GM19468 (cell line): ENCODE measurements around the gene BHMT.

Source experiments
- ATAC-seq: cut with Tn5 transposase; IDR thresholded peaks from one replicate; pipeline ENCODE4 v1.9.1; 2021; ENCODE audit warnings: mild to moderate bottlenecking, moderate library complexity, moderate number of reproducible peaks; ENCODE audit not compliant: unreplicated experiment; ENCODE audit errors: extremely low read depth

The BHMT gene

DNA sequence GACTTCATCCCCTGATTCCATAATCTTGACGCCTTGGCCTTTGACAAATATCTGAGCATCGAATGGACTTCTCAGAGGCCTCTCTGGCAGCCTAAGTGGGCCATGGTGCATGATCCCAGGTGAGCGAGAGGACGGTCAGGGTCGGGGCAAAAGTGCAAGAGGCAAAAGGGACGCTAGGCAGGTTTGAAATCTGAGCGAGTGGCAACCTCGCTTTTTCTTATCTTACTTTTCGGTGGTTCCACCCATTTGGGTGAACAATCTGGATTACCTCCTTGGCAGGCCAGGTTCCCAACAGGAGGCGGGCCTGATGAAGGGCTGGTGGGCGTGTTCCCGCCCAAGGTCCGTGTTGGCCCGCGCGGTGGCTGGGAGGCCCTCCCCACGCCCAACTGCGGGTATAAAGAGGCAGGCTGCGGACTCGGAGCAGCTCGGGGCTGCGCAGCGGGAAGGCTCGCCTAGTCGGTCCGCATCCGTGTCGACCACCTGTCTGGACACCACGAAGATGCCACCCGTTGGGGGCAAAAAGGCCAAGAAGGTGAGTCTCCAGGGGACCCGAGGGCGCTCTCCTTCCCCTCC lies at the start of gene BHMT:
Gene BHMT, plus strand, starts transcription at position 423 of the 573 bp plus-strand sequence. Its CDS starts 77 bp downstream, at position 500.
- ATAC-seq: no peak

- ATAC-seq: no peak
These were observed 49.2 kb upstream of the BHMT start for GRCh38 chr5:79062436-79062835.

- no peak for ATAC-seq
These were observed 41.9 kb upstream of the BHMT start, which contains the start of the genes BHMT2 and DMGDH for GRCh38 chr5:79069488-79070349. TSS of gene BHMT2 (plus strand) at chr5:79069767. CDS start at chr5:79069783, 16 bp downstream. TSS of gene DMGDH (minus strand) at chr5:79069674. CDS start at chr5:79069620, 54 bp downstream.

GRCh38 chr5:79070350-79070667 lies 41.3 kb upstream of the BHMT start:
- ATAC-seq: no peak

- ATAC-seq: no peak
These were observed 37.0 kb upstream of the BHMT start for GRCh38 chr5:79074641-79075040.

DNA sequence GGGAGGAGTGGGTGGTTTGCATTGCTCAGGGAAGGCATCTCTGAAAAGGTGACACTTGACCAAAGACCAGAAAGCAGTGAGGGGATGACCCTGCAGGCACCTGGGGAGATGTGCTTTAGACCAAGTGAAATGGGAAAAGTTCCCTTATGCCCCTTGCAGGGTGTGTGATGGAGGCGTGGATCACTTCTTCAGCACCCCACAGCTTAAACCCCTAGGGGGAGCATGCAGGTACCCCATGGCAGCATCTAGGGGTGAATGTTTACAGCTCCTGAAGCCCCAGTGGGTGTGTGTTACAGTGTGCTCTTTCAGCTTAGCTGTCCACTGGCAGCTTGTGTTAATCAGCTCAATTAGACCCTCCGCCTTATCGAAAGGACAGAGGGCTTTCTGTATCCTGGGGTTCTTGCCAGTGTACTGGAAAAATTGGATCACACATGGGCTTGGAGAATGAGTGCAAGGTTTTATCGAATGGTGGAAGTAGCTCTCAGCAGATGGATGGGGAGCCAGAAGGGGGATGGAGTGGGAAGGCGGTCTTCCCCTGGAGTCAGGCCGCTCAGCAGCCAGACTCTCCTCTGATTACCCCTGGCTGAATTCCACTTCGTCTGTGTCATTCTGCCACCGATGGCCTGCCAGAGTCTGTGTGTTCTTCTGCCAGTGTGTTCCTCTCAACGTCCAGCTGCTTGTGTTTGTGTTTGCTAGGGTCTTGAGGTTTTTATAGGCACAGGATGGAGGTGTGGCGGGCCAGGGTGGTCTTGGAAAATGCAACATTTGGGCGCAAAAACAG lies 35.8 kb upstream of the BHMT start:
- no peak for ATAC-seq

- ATAC-seq: no peak
These were observed 34.8 kb upstream of the BHMT start for GRCh38 chr5:79076819-79077218.

DNA sequence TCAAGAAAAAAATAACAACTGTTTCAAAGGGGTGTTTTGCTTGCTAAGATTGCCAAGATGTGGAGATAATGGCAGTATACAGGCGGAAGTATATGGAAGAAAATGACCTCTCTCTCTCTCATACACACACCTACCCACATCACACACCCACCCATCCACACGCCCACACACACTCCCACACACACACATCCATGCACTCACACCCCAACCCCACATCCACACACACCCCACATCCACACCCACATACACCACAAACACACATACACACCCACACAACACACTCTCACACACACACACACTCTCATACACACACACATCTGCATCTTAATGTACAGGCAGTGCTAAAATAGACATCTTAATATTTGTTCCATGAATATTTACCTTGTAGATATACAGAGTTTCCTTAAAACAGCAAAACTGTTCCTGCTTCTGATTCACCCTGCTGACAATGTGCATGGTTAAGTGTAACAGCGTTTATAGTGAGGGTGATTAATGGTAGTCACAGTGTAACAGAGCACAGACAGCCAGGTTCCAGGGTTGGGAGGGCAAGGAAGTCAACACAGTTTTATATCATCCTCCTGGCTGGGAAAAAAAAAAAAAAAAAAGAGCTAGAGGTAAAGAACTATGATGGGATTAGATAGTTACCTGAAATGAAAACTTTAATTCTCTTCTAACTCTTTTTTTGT lies 33.8 kb upstream of the BHMT start:
- no peak for ATAC-seq

DNA sequence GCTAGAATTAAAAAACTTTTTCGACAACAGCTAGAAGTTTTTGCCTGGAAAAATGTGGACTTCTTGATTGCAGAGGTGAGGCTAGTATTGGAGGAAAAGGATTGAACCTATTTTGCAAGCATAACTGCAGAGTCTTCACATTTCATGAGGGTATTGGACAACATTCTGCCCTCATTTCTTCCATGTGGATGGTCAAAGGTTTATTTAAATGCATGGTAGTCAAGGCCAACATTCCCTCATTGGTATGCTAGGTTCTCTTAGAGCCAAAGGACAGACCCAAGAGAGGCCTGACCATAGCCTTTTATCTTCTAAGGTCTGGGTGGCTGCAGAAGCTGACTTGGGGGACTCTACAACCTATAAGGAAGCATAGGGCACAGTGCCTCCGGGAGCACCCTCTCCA lies 30.8 kb upstream of the BHMT start:
- ATAC-seq: no peak

DNA sequence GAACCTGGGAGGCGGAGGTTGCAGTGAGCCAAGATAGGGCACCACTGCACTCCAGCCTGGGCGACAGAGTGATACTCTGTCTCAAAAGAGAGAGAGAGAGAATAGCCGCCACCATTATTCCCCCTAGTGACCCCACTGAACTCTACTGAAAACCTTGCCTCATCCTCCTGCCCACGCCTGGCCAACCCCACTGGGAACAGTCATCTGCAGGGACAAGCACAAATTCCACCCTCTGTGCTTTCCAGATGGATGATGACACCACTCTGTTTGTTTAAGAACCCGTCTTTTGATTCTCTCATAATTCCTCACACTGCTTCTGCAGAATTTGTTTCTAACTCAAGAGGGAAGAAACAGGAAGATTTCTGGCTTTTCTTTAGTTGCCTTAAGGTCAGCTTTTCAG lies 29.8 kb upstream of the BHMT start:
- ATAC-seq: no peak

- ATAC-seq: peak; percentile 9
These were observed 25.5 kb upstream of the BHMT start for GRCh38 chr5:79086116-79086515.

GRCh38 chr5:79088507-79088906 lies 23.1 kb upstream of the BHMT start:
- ATAC-seq: no peak

GRCh38 chr5:79091064-79091463 lies 20.5 kb upstream of the BHMT start:
- no peak for ATAC-seq

DNA sequence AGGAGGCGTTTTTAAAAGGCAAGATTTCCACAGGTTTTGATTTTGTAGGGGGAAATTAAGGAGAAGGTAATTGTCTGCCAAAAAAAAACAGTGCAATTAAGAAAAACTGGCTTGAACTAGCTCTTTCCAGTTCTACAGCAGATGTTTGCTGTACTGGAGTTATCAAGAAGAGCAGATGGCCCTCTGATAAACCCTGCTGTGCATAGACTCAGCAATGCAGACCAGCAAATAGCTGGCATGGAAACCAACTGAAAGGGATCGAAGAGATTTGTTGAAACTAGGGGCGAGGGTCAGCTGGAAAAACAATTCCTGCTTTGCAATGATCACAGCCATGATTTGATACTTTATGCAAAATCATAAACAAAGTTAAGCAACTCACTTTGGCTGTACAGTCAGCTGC lies 17.8 kb upstream of the BHMT start:
- no peak for ATAC-seq

GRCh38 chr5:79105868-79106267 lies 5.7 kb upstream of the BHMT start:
- no peak for ATAC-seq

- ATAC-seq: no peak
These were observed 4.4 kb upstream of the BHMT start for GRCh38 chr5:79107020-79107796.

GRCh38 chr5:79108086-79108485 lies 3.5 kb upstream of the BHMT start:
- ATAC-seq: no peak

DNA sequence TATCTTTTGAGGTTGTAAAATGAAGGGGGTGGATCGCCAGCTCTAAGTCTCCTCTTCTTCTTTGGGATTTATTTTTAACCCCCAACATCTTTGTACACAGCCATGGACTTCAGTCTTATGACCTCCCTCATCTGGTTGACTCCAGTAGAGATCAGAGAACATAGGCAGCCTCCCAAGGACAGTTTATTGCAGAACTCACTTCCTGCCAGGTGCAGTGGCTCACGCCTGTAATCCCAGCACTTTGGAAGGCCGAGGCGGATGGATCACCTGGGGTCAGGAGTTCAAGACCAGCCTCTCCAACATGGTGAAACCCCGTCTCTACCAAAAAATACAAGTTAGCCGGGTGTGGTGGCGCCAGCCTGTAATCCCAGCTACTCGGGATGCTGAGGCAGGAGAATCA lies 2.8 kb upstream of the BHMT start:
- ATAC-seq: no peak
